Measurements from ENCODE around the gene INTS15. TPM values are rescaled to one million over a fixed set of nuclear protein-coding genes. Genes with fewer than 3 reads are reported as not detected.

The INTS15 gene
- total RNA-seq, 2 experiments from 2014 or later: 39.3 to 41.8 TPM

DNA sequence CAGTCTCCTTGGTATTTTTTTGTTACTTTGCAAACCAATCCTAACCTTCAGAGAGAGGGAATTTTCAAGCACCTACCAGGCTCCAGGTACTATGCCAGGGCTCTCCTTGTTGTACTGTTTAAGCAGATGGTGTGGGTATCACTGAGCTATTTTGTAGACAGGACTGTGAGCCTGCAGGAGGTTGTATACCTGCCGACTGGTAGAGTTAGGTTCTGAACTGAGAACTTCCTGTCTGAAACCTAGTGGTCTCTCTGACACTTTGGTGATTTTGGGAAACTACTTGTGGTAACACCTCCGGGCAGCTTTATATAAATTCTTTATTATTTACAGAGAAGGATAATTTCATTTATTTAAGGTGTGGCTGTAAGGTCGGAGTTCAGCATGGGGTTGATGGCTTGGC lies 30.1 kb downstream of the INTS15 start:
- H3K27me3 ChIP-seq (ENCODE audit: control insufficient read depth in 1 of 2, insufficient read depth in 2 of 2, low read length in 2 of 2): peaks cover 0 to 4% of the 10 kb centered on the region in 2 experiments
- no peak for TF ChIP-seq CTCF (IDR thresholded peaks at IDR 0.05)
- H3K9me3 Mint-ChIP-seq: no peaks in the 10 kb centered on the region
- no peak overlapping the region for H3K4me3 ChIP-seq (ENCODE audit: low read length)
- H3K36me3 Mint-ChIP-seq (ENCODE audit: low read depth): peaks cover 12% of the 10 kb centered on the region
- no peaks in the 10 kb centered on the region for H3K9me3 ChIP-seq (ENCODE audit: control insufficient read depth in 1 of 2, insufficient read depth in 1 of 2, low read length in 2 of 2)
- ATAC-seq (ENCODE audit: poor library complexity) (no peak), DNase-seq (no peak)
- POLR2A ChIA-PET: no interaction called here
- H3K27ac ChIP-seq (ENCODE audit: low read depth in 1 of 2, low read length in 2 of 2): no peak overlapping the region
- no peak overlapping the region for H3K4me3 Mint-ChIP-seq
- CTCF ChIA-PET: no interaction called here
- H3K4me1 ChIP-seq (ENCODE audit: insufficient read depth, low read length): peaks cover 57% of the 10 kb centered on the region
- no peaks in the 10 kb centered on the region for H3K36me3 ChIP-seq (ENCODE audit: insufficient read depth, low read length)
- peaks cover 39% of the 10 kb centered on the region for H3K4me1 Mint-ChIP-seq (ENCODE audit: low read depth)
- intact Hi-C loops (cut with DNase I, micrococcal nuclease): no loop called here
- peak overlapping the region; percentile 33 for H3K27ac Mint-ChIP-seq
- H3K27me3 Mint-ChIP-seq: no peaks in the 10 kb centered on the region

DNA sequence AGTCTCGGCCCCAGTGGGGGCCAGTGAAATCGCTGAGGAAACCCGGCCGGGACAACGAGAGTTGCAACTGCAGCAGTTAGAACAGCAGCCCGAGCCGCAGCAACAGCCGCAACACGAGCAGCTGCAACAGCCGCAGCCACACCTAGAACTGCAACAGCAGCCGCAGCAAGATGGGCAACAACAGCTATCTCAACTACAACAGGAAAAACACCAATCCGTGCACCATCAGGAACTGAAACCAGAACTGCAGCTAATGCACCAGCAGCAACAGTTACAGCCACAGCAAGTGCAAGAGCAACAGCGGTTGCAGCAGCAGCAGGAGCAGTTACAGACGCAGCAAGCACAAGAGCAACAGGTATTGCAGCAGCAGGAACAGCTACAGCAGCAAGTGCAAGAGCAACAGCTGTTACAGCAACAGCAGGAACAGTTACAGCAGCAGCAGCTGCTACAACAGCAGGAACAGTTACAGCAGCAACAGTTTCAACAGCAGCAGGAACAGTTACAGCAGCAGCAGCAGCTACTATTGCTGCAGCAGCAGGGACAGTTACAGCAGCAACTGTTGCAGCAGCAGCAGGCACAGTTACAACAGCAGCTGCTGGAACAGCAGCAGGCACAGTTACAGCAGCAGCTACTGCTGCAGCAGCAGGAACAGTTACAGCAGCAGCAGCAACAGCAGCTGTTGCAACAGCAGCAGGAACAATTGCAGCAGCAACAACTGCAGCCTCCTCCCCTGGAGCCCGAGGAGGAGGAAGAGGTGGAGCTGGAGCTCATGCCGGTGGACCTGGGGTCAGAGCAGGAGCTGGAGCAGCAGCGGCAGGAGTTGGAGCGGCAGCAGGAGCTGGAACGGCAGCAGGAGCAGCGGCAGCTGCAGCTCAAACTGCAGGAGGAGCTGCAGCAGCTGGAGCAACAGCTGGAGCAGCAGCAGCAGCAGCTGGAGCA lies 31.6 kb downstream of the INTS15 start:
- Mint-ChIP-seq H3K9me3 (no peaks in the 10 kb centered on the region), H3K36me3 (ENCODE audit: low read depth) (peaks cover 12% of the 10 kb centered on the region), H3K4me1 (ENCODE audit: low read depth) (peaks cover 39% of the 10 kb centered on the region), H3K4me3 (peak overlapping the region; percentile 54), H3K27ac (peak overlapping the region; percentile 58), H3K27me3 (no peaks in the 10 kb centered on the region)
- H3K4me1 ChIP-seq (ENCODE audit: insufficient read depth, low read length): peaks cover 51% of the 10 kb centered on the region
- intact Hi-C loops (cut with DNase I, micrococcal nuclease): no loop called here
- no peaks in the 10 kb centered on the region for H3K36me3 ChIP-seq (ENCODE audit: insufficient read depth, low read length)
- no peaks in the 10 kb centered on the region for H3K27me3 ChIP-seq (ENCODE audit: control insufficient read depth in 1 of 2, insufficient read depth in 2 of 2, low read length in 2 of 2)
- H3K4me3 ChIP-seq (ENCODE audit: low read length): peak overlapping the region; percentile 13
- H3K9me3 ChIP-seq (ENCODE audit: control insufficient read depth in 1 of 2, insufficient read depth in 1 of 2, low read length in 2 of 2): no peaks in the 10 kb centered on the region
- POLR2A ChIA-PET: no interaction called here
- ATAC-seq (ENCODE audit: poor library complexity) (no peak), DNase-seq (peak in 1 of 14 experiments; percentile 29)
- no peak overlapping the region for H3K27ac ChIP-seq (ENCODE audit: low read depth in 1 of 2, low read length in 2 of 2)
- no peak for TF ChIP-seq CTCF (IDR thresholded peaks at IDR 0.05)
- CTCF ChIA-PET: no interaction called here

DNA sequence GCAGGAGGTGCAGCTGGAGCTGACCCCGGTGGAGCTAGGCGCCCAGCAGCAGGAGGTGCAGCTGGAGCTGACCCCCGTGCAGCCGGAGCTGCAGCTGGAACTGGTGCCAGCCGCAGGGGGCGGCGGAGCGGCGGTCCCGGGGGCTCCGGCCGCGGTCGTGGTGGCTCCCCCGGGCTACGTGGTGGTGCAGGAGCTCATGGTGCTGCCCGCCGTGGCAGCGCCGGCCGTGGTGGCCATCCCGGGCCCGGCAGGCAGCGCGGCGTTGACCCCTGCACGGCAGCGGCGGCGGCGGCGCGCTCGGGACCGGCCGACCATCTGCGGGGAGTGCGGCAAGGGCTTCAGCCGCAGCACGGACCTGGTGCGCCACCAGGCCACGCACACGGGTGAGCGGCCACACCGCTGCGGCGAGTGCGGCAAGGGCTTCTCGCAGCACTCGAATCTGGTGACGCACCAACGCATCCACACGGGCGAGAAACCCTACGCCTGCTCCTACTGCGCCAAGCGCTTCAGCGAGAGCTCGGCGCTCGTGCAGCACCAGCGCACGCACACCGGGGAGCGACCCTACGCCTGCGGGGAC lies 32.4 kb downstream of the INTS15 start:
- H3K4me1 Mint-ChIP-seq (ENCODE audit: low read depth): peaks cover 39% of the 10 kb centered on the region

More for the DNA sequence above, 32.4 kb downstream of the INTS15 start:
- POLR2A ChIA-PET: no interaction called here
- intact Hi-C loops (cut with DNase I, micrococcal nuclease): no loop called here
- Histone ChIP-seq H3K4me3 (ENCODE audit: low read length) (no peak overlapping the region), H3K27me3 (ENCODE audit: control insufficient read depth in 1 of 2, insufficient read depth in 2 of 2, low read length in 2 of 2) (no peaks in the 10 kb centered on the region), H3K27ac (ENCODE audit: low read depth in 1 of 2, low read length in 2 of 2) (no peak overlapping the region), H3K4me1 (ENCODE audit: insufficient read depth, low read length) (peaks cover 48% of the 10 kb centered on the region), H3K36me3 (ENCODE audit: insufficient read depth, low read length) (no peaks in the 10 kb centered on the region), H3K9me3 (ENCODE audit: control insufficient read depth in 1 of 2, insufficient read depth in 1 of 2, low read length in 2 of 2) (no peaks in the 10 kb centered on the region)
- H3K27ac Mint-ChIP-seq: no peak overlapping the region
- no peak overlapping the region for H3K4me3 Mint-ChIP-seq
- peaks cover 12% of the 10 kb centered on the region for H3K36me3 Mint-ChIP-seq (ENCODE audit: low read depth)
- TF ChIP-seq CTCF (IDR thresholded peaks at IDR 0.05): no peak
- H3K9me3 Mint-ChIP-seq: no peaks in the 10 kb centered on the region
- no peak for ATAC-seq (ENCODE audit: poor library complexity)
- no peak for DNase-seq
- CTCF ChIA-PET: no interaction called here
- no peaks in the 10 kb centered on the region for H3K27me3 Mint-ChIP-seq

Data from CD4-positive, alpha-beta T cell (primary cell).